GM12873 (cell line): ENCODE measurements around the gene USP46.

Experiments used
- CTCF ChIP-seq: IDR thresholded peaks from 2 replicates; pipeline ENCODE4 v1.5.1; 2012; ENCODE audit warnings: low read depth, mild to moderate bottlenecking, moderate library complexity, low read length, control low read depth; ENCODE audit not compliant: insufficient read depth; ENCODE audit errors: missing control alignments

The USP46 gene

DNA sequence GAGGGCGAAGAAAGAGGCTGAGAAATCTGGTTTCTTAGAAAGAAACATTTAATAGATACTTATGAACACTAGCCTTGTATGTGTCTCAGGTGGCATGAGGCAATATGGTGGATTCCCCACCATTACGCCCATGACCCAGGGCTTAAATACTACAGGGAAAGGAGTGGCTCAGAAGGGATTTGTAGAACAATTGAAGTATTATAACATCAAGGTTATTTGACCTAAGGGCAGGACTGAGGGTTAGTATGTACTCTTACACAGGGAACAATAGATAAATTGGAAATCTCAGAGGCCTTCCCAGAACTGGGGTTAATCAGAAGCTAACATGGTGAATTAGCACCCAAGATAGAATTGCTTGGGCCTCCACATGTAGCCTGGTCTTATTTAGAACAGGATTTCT, 11.0 kb upstream of the USP46 start:
- no peak for TF ChIP-seq CTCF

- peak; percentile 40 for TF ChIP-seq CTCF
Measured at GRCh38 chr4:52665592-52665991, 6.5 kb upstream of the USP46 start.

DNA sequence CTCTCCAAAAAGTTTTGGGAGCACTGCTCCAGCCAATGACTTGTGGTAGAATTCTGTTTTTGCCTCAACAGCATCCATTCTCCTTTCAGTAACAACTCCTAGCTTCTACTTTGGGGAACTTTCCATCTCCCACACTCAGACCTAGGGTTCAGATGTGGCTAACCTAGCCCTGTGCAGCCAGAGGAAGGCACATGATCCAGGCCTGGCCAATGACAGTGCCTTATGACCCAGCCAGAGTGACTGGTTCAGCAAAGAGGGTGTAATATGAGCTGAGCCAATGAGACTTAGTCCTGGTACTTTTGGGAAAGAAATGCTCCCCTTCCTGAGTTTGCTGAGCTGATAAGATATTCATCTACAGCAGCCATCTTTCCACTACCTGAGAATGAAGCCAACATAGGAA, 5.4 kb upstream of the USP46 start:
- no peak for TF ChIP-seq CTCF

GRCh38 chr4:52661966-52662690, 3.0 kb upstream of the USP46 start:
- no peak for TF ChIP-seq CTCF

- no peak for TF ChIP-seq CTCF
Measured at GRCh38 chr4:52660643-52661042, 1.5 kb upstream of the USP46 start.

- TF ChIP-seq CTCF: no peak
Measured at GRCh38 chr4:52659722-52660261, 691 bp upstream of the USP46 start.

GRCh38 chr4:52658641-52659000, 480 bp downstream of the USP46 start:
- no peak for TF ChIP-seq CTCF
